Measurements from ENCODE around the gene TCF12.

TCF12 gene

GRCh38 chr15:57320631-57321220, 402.3 kb downstream of the TCF12 start:
- no peak for DNase-seq (ENCODE audit: low read depth in 2 of 2)

GRCh38 chr15:57321485-57321884, 403.0 kb downstream of the TCF12 start:
- no peak for DNase-seq (ENCODE audit: low read depth in 2 of 2)

GRCh38 chr15:57321973-57322601, 403.6 kb downstream of the TCF12 start:
- no peak for DNase-seq (ENCODE audit: low read depth in 2 of 2)

- DNase-seq (ENCODE audit: low read depth in 2 of 2): no peak
These were observed 404.3 kb downstream of the TCF12 start for GRCh38 chr15:57322602-57323250.

- DNase-seq (ENCODE audit: low read depth in 2 of 2): no peak
These were observed 404.9 kb downstream of the TCF12 start for GRCh38 chr15:57323299-57323805.

GRCh38 chr15:57323806-57324589, 405.6 kb downstream of the TCF12 start:
- no peak for DNase-seq (ENCODE audit: low read depth in 2 of 2)

GRCh38 chr15:57324590-57324890, 406.1 kb downstream of the TCF12 start:
- DNase-seq (ENCODE audit: low read depth in 2 of 2): no peak

GRCh38 chr15:57324944-57325679, 406.7 kb downstream of the TCF12 start:
- DNase-seq (ENCODE audit: low read depth in 2 of 2): no peak

- no peak for DNase-seq (ENCODE audit: low read depth in 2 of 2)
These were observed 407.8 kb downstream of the TCF12 start for GRCh38 chr15:57326196-57326595.

- DNase-seq (ENCODE audit: low read depth in 2 of 2): no peak
These were observed 409.6 kb downstream of the TCF12 start for GRCh38 chr15:57327985-57328471.

GRCh38 chr15:57328479-57328878, 410.0 kb downstream of the TCF12 start:
- no peak for DNase-seq (ENCODE audit: low read depth in 2 of 2)

- DNase-seq (ENCODE audit: low read depth in 2 of 2): no peak
These were observed 410.5 kb downstream of the TCF12 start for GRCh38 chr15:57328897-57329296.

- no peak for DNase-seq (ENCODE audit: low read depth in 2 of 2)
These were observed 411.3 kb downstream of the TCF12 start for GRCh38 chr15:57329582-57330367.

- DNase-seq (ENCODE audit: low read depth in 2 of 2): no peak
These were observed 412.3 kb downstream of the TCF12 start for GRCh38 chr15:57330619-57331340.

GRCh38 chr15:57332326-57332725, 413.9 kb downstream of the TCF12 start:
- DNase-seq (ENCODE audit: low read depth in 2 of 2): no peak

GRCh38 chr15:57333487-57333886, 415.0 kb downstream of the TCF12 start:
- DNase-seq (ENCODE audit: low read depth in 2 of 2): no peak

- no peak for DNase-seq (ENCODE audit: low read depth in 2 of 2)
These were observed 415.8 kb downstream of the TCF12 start for GRCh38 chr15:57334257-57334656.

- no peak for DNase-seq (ENCODE audit: low read depth in 2 of 2)
These were observed 416.9 kb downstream of the TCF12 start for GRCh38 chr15:57335293-57335715.

GRCh38 chr15:57335719-57336118, 417.3 kb downstream of the TCF12 start:
- no peak for DNase-seq (ENCODE audit: low read depth in 2 of 2)

- DNase-seq (ENCODE audit: low read depth in 2 of 2): no peak
These were observed 419.5 kb downstream of the TCF12 start for GRCh38 chr15:57337868-57338411.

Measured in stimulated activated CD4-positive, alpha-beta T cell treated with anti-CD3 and anti-CD28 coated beads, Interleukin-1b, Interleukin-23, amount 100 ng/mL, for 1 hour (primary cell).